HPDE6-E6E7 (cell line): ENCODE data around the gene TTLL12.
"Not testable (repeated sequence)": the region's sequence is repeated elsewhere in the genome, so short reads cannot be mapped to it uniquely, and the experiment has no call there.

Experiments
- DNase-seq: peaks from one replicate; pipeline ENCODE4 v3.0.0; 2011; ENCODE audit warnings: missing footprints; ENCODE audit errors: extremely low spot score

Gene TTLL12

DNA sequence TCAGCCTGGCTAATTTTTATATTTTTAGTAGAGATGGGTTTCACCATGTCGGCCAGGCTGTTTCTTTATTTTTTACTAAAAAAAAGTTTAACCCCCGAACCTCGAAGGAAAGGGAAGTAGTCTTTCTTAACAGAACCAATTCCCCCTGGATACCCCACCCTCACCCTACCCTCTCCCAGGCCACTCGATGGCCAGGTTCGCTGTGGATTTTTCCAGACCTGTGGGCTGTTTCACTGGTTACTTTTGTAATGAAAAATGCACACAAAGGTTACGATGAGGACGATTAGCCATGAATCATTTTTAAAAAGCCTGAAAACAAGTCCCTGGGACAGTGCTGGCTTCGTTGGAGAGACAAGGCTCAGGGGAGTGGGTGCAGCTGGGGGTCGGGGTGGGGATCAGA lies 33.0 kb downstream of the TTLL12 start:
- no peak for DNase-seq

GRCh38 chr22:43152357-43153071 lies 34.4 kb downstream of the TTLL12 start:
- DNase-seq: no peak

- DNase-seq: no peak
Measured at GRCh38 chr22:43152003-43152356, 35.0 kb downstream of the TTLL12 start.

GRCh38 chr22:43151251-43152002 lies 35.5 kb downstream of the TTLL12 start, which contains the start of gene TSPO:
Gene TSPO, plus strand, starts transcription at chr22:43151559. Its CDS starts 7,680 bp downstream, at chr22:43159239.
- no peak for DNase-seq

- no peak for DNase-seq
Measured at GRCh38 chr22:43150731-43151206, 36.2 kb downstream of the TTLL12 start.

- no peak for DNase-seq
Measured at GRCh38 chr22:43148581-43148980, 38.4 kb downstream of the TTLL12 start.

GRCh38 chr22:43147821-43148220 lies 39.1 kb downstream of the TTLL12 start:
- DNase-seq: no peak

- not testable (repeated sequence) for DNase-seq
Measured at GRCh38 chr22:43146332-43146731, 40.6 kb downstream of the TTLL12 start.

- DNase-seq: not testable (repeated sequence)
Measured at GRCh38 chr22:43145371-43145770, 41.6 kb downstream of the TTLL12 start.

DNA sequence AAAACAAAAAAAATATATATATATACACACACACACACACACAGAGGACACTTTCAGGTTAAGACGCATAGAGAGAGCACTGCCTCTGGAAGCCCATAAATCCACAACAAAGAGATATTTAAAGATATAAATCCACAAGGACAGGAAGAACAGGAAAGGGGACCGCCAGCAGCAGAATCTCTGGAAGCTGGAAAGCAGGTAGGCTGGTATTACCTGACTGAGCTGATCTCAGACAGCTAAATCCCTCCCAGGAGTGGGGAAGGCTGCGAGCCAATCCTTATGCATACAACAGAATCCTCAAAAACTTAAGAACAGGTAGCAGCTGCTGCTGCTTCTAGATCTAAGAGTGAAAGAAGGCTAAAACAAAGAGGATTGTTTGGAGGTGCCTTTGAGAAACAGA lies 42.0 kb downstream of the TTLL12 start:
- DNase-seq: no peak

- DNase-seq: peak; percentile 72
Measured at GRCh38 chr22:43142880-43143562, 43.9 kb downstream of the TTLL12 start, which contains the start of gene MCAT. Gene MCAT, minus strand, starts transcription at chr22:43143398. Its CDS starts 50 bp downstream, at chr22:43143348.

DNA sequence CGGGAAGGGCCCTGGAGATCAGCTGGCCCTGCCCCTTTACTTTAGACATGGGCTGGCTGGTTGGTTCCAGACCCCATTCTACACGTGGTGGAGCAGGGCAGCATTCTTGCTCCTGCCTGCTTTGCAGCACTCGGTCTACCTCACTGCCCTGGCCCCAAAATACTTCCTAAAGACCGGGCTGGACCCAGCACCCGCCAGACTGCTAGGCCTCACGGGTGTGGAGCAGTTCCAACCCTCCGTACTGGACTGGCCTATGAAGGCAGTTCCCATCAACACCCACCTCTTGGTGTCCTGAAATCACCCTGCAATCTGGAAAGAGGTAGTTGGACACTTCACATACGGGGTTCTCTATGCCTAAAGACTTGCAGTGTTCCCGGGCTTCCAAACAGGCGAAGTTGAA lies 50.1 kb downstream of the TTLL12 start:
- no peak for DNase-seq

DNA sequence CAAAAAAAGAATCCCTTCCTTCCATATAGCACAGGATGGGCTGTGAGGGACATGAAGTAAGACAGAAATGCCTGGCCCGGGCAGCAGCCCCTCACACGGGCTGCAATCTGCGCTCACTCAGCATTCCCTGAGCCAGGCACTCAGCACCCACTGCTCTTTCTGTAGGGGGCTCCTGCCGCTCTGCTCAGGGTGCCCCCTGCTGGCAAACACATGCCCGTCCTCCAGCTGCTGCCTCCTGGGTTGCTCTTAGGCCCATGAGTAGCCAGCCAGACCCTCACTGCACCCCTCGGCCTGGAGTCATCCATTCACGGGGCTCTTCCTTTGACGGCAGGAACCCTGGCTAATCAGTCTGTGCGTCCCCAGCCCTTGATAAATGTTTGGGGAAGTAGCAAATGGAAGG lies 50.7 kb downstream of the TTLL12 start:
- no peak for DNase-seq

DNA sequence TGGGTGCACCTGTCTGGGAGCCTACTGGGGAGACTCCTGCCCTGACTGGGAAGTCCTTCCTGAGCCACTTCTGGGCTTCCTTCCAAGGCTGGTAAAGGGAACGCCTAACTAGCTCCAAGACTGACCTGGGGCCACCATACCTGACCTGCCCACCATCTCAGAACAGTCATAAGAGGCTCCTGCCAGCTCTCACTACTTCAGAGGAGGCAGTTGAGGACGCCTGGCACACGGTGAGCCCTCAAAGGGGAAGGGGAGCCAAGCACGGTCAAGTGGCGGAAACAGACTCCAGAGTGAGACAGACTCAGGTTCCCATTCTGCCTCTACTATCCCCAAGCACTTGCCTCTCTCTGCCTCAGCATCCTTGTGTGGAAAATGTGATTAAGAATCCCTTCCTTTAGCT lies 51.4 kb downstream of the TTLL12 start:
- no peak for DNase-seq

DNA sequence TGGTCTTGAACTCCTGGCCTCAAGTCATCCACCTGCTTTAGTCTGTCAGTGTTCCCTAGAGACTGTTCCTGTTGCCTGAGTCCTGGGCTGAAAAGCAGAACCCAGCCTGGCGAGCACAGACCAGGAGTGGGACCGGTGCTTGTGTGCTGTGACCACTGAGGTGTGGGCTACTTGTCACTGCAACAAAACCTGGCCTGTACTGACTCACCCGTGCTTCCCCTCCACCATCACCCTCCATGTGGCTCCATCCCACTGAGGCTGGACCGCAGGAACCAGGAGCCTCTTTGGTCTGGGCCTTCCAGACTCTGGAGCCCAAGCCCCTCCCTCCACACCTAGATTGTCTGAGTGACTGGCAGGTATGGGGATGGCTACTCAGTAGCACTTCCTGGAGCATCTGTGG lies 52.4 kb downstream of the TTLL12 start:
- DNase-seq: no peak

GRCh38 chr22:43133401-43133800 lies 53.5 kb downstream of the TTLL12 start:
- no peak for DNase-seq

GRCh38 chr22:43131773-43132501 lies 55.0 kb downstream of the TTLL12 start:
- DNase-seq: no peak

GRCh38 chr22:43129426-43130425 lies 57.2 kb downstream of the TTLL12 start:
- DNase-seq: no peak

- DNase-seq: no peak
Measured at GRCh38 chr22:43128928-43129424, 58.0 kb downstream of the TTLL12 start.

- no peak for DNase-seq
Measured at GRCh38 chr22:43128116-43128515, 58.8 kb downstream of the TTLL12 start.
